Suprapubic skin (tissue), 3 donors: ENCODE results near the gene SIGLEC15.

Experiments
- CTCF ChIP-seq, 2 donors: fragments of 200-600 bp in 1 of 2; fragments of 450-650 bp in 1 of 2; sonication (generic) in 1 of 2; IDR thresholded peaks; one replicate each; pipeline ENCODE4 v1.5.1; 2016 to 2019; ENCODE audit warnings: antibody characterized with exemption in 2 of 2, mild to moderate bottlenecking in 1 of 2, moderate library complexity in 1 of 2
- EP300 ChIP-seq: sonication (generic); formaldehyde crosslinking; IDR thresholded peaks from one replicate; pipeline ENCODE4 v1.6.1; 2017; ENCODE audit warnings: antibody characterized with exemption
- POLR2A ChIP-seq, 2 donors: fragments of 450-650 bp; IDR thresholded peaks; one replicate each; pipeline ENCODE4 v1.6.1; 2017; ENCODE audit warnings: antibody characterized with exemption in 2 of 2, mild to moderate bottlenecking in 2 of 2, moderate library complexity in 2 of 2

DNA sequence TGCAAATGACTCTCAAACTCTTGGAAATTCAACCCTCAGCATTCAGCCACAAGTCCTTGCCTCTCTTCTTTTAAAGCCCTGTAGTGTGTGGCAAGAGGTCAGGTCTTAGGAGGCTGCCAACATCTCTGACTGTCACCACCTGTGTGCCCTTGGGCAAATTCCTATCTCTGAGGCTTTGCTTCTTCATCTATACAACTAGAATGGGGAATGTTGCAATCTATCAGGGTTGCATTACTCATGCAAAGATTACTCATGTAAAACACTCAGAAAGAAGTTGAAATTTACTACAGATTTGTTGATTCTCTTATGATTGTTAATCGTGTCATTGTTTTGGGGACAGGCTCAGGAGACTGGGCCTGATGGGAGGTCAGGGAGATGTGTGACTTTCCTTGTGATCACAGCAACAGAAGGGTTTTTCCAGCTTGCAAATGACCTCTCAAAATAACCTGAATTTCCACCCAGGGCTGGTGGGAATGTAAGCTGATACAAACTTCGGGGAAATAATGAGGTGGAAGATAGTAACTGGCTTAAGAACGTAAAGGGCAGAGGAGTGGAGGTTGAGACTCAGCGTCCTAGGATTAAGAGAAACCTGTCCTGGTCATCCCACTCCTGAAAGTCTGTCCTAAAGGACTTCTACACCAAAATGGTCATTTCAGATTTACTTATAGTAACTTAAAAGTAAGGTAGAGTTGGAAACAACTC, 32.1 kb upstream of the SIGLEC15 start:
- TF ChIP-seq CTCF (IDR thresholded peaks at IDR 0.05) (no peak), POLR2A (IDR thresholded peaks at IDR 0.05) (no peak), EP300 (no peak)
